ENCODE data around the gene GNG3.
"Not testable (repeated sequence)": the region's sequence is repeated elsewhere in the genome, so short reads cannot be mapped to it uniquely, and the experiment has no call there.

GNG3 gene

GRCh38 chr11:62707277-62707861 lies at the start of gene GNG3, which contains the start of gene BSCL2:
GNG3 (plus strand) TSS chr11:62707676; CDS start chr11:62708296, 620 bp downstream.
BSCL2 (minus strand) TSS chr11:62707424; CDS start chr11:62707195, 229 bp downstream.
- no peak for DNase-seq (ENCODE audit: low read depth, low spot score)

GRCh38 chr11:62664405-62665074 lies 42.9 kb upstream of the GNG3 start:
- DNase-seq (ENCODE audit: low read depth, low spot score), result no peak

- peak; percentile 88 for DNase-seq (ENCODE audit: low read depth, low spot score)
These were observed 42.3 kb upstream of the GNG3 start, which contains the start of the genes C11orf98 and CSKMT for GRCh38 chr11:62665075-62665598. C11orf98 (minus strand) TSS chr11:62665210; CDS start chr11:62665169, 41 bp downstream. CSKMT (plus strand) TSS chr11:62665312; CDS start chr11:62665880, 568 bp downstream.

GRCh38 chr11:62665599-62666258 lies 41.7 kb upstream of the GNG3 start:
- no peak for DNase-seq (ENCODE audit: low read depth, low spot score)

GRCh38 chr11:62666259-62666926 lies 41.1 kb upstream of the GNG3 start:
- no peak for DNase-seq (ENCODE audit: low read depth, low spot score)

- no peak for DNase-seq (ENCODE audit: low read depth, low spot score)
These were observed 40.0 kb upstream of the GNG3 start for GRCh38 chr11:62667460-62667859.

GRCh38 chr11:62669420-62670161 lies 37.9 kb upstream of the GNG3 start:
- no peak for DNase-seq (ENCODE audit: low read depth, low spot score)

- DNase-seq (ENCODE audit: low read depth, low spot score), result no peak
These were observed 36.3 kb upstream of the GNG3 start for GRCh38 chr11:62671236-62671607.

GRCh38 chr11:62671608-62672389 lies 35.7 kb upstream of the GNG3 start, which contains the start of the genes LBHD1 and UQCC3:
LBHD1 (minus strand) TSS chr11:62672267; CDS start chr11:62670031, 2,236 bp downstream.
UQCC3 (plus strand) TSS chr11:62671673; CDS start chr11:62671746, 73 bp downstream.
- DNase-seq (ENCODE audit: low read depth, low spot score), result no peak

GRCh38 chr11:62673196-62673525 lies 34.3 kb upstream of the GNG3 start:
- no peak for DNase-seq (ENCODE audit: low read depth, low spot score)

GRCh38 chr11:62675415-62675814 lies 32.1 kb upstream of the GNG3 start:
- DNase-seq (ENCODE audit: low read depth, low spot score), result not testable (repeated sequence)

- DNase-seq (ENCODE audit: low read depth, low spot score), result no peak
These were observed 30.8 kb upstream of the GNG3 start for GRCh38 chr11:62676698-62677097.

- DNase-seq (ENCODE audit: low read depth, low spot score), result no peak
These were observed 30.3 kb upstream of the GNG3 start for GRCh38 chr11:62677156-62677555.

- no peak for DNase-seq (ENCODE audit: low read depth, low spot score)
These were observed 29.8 kb upstream of the GNG3 start for GRCh38 chr11:62677714-62678113.

GRCh38 chr11:62678433-62678769 lies 29.1 kb upstream of the GNG3 start:
- DNase-seq (ENCODE audit: low read depth, low spot score), result no peak

- DNase-seq (ENCODE audit: low read depth, low spot score), result peak; percentile 68
These were observed 28.4 kb upstream of the GNG3 start, which contains the start of gene UBXN1 for GRCh38 chr11:62678770-62679696. UBXN1 (minus strand) TSS chr11:62679073; CDS start chr11:62678923, 150 bp downstream.

GRCh38 chr11:62680825-62681240 lies 26.6 kb upstream of the GNG3 start:
- DNase-seq (ENCODE audit: low read depth, low spot score), result no peak

GRCh38 chr11:62682518-62682917 lies 25.0 kb upstream of the GNG3 start:
- no peak for DNase-seq (ENCODE audit: low read depth, low spot score)

Measured in smooth muscle cell of the brain vasculature (primary cell).